OCI-LY7 (cell line): Measurements from ENCODE around the gene SCN4B.

ENCODE experiments used
- CTCF ChIP-seq: fragments of 200-600 bp; sonication (generic); conservative IDR thresholded peaks from 2 replicates; pipeline ENCODE4 v1.5.1; 2014; ENCODE audit warnings: mild to moderate bottlenecking, antibody characterized with exemption, low read length, moderate library complexity, mixed read lengths
- EZH2phosphoT487 ChIP-seq: fragments of 200-600 bp; sonication (generic); IDR thresholded peaks from 2 replicates; pipeline ENCODE4 v1.6.1; 2018; ENCODE audit warnings: low read depth, borderline replicate concordance, mild to moderate bottlenecking, mixed run types, antibody characterized with exemption, low read length, moderate library complexity, mixed read lengths

- no peak for TF ChIP-seq EZH2phosphoT487
- no peak for TF ChIP-seq CTCF
These were observed 41.4 kb downstream of the SCN4B start for GRCh38 chr11:118111019-118111743.
